Upper lobe of right lung (tissue), 1 donor: ENCODE data around the gene SRP68. TPM values are rescaled to one million over a fixed set of nuclear protein-coding genes. Genes with fewer than 3 reads are reported as not detected.

Experiments used
- ATAC-seq: fragments of 200-7000 bp; cut with Tn5 transposase; one replicate; pipeline ENCODE4 v1.9.1; 2020; ENCODE audit warnings: mild to moderate bottlenecking, moderate library complexity
- DNase-seq: peaks from one replicate; pipeline ENCODE4 v3.0.0-alpha.2; 2020
- H3K27ac ChIP-seq: fragments of 200-600 bp; one replicate; pipeline ENCODE4 v1.8.0; 2022
- H3K27me3 ChIP-seq: fragments of 200-600 bp; one replicate; pipeline ENCODE4 v1.8.0; 2022; ENCODE audit warnings: mild to moderate bottlenecking
- H3K36me3 ChIP-seq: fragments of 200-600 bp; one replicate; pipeline ENCODE4 v1.8.0; 2022
- H3K4me1 ChIP-seq: fragments of 200-600 bp; one replicate; pipeline ENCODE4 v1.8.0; 2022
- H3K4me3 ChIP-seq: fragments of 200-600 bp; one replicate; pipeline ENCODE4 v1.8.0; 2022; ENCODE audit warnings: mild to moderate bottlenecking
- H3K9me3 ChIP-seq: fragments of 200-600 bp; one replicate; pipeline ENCODE4 v1.8.0; 2022
- CTCF ChIP-seq: fragments of 200-600 bp; IDR thresholded peaks from one replicate; pipeline ENCODE4 v1.8.0; 2022; ENCODE audit warnings: antibody characterized with exemption
- intact Hi-C: fragments of 100-400 bp; cut with DNase I; formaldehyde crosslinking; loops from one replicate; pipeline ENCODE4 v1.11.0; 2022
- total RNA-seq: library from RNA; stranded (reverse); fragmentation: NEBNext Ultra II Directional; extraction: Animal tissue kit (Norgen Biotek cat#: 25700); gene quantifications from one replicate; pipeline ENCODE4 v1.2.1, GENCODE V29; 2021
- donor health status: DM: no; HTN: yes; CAD: no; lungs with severe emphysema.

Gene SRP68
- total RNA-seq, 1 donor from 2014 or later = 74.9 TPM

GRCh38 chr17:76103274-76104139, 31.2 kb upstream of the SRP68 start, which contains the start of gene EXOC7:
TSS of gene EXOC7 (minus strand) at chr17:76103787. CDS start at chr17:76103692, 95 bp downstream.
- peak within 1 kb of the TSS; percentile 86 for H3K27ac ChIP-seq
- H3K4me3 ChIP-seq = peak within 1 kb of the TSS; percentile 93
- ATAC-seq (peak; percentile 98), DNase-seq (peak; percentile 96)
- H3K36me3 ChIP-seq = peaks cover 32% of the 10 kb centered on the region
- intact Hi-C loops = no loop called here
- no peaks in the 10 kb centered on the region for H3K9me3 ChIP-seq
- no peaks in the 10 kb centered on the region for H3K27me3 ChIP-seq
- no peak for TF ChIP-seq CTCF
- H3K4me1 ChIP-seq = peaks cover 15% of the 10 kb centered on the region

- no peaks in the 10 kb centered on the region for H3K27me3 ChIP-seq
- peak; percentile 3 for ATAC-seq
These were observed 30.6 kb upstream of the SRP68 start for GRCh38 chr17:76102944-76103273.

GRCh38 chr17:76097716-76098295, 25.5 kb upstream of the SRP68 start:
- intact Hi-C loops = no loop called here
- H3K27me3 ChIP-seq = no peaks in the 10 kb centered on the region
- TF ChIP-seq CTCF = no peak
- DNase-seq (no peak), ATAC-seq (no peak)
- no peak overlapping the region for H3K27ac ChIP-seq
- H3K4me1 ChIP-seq = peaks cover 7% of the 10 kb centered on the region
- peaks cover 88% of the 10 kb centered on the region for H3K36me3 ChIP-seq
- no peak overlapping the region for H3K4me3 ChIP-seq
- H3K9me3 ChIP-seq = no peaks in the 10 kb centered on the region

More at GRCh38 chr17:76102944-76103273, 30.6 kb upstream of the SRP68 start:
- DNase-seq = no peak
- Histone ChIP-seq H3K36me3 (peaks cover 37% of the 10 kb centered on the region), H3K4me3 (peak overlapping the region; percentile 93), H3K4me1 (peaks cover 15% of the 10 kb centered on the region), H3K9me3 (no peaks in the 10 kb centered on the region), H3K27ac (peak overlapping the region; percentile 86)
- TF ChIP-seq CTCF = no peak
- intact Hi-C loops = no loop called here

- H3K27ac ChIP-seq = no peak overlapping the region
- no peaks in the 10 kb centered on the region for H3K4me1 ChIP-seq
- no peak for ATAC-seq
- no peak overlapping the region for H3K4me3 ChIP-seq
- no peaks in the 10 kb centered on the region for H3K27me3 ChIP-seq
- intact Hi-C loops = no loop called here
- DNase-seq = no peak
- peaks cover 95% of the 10 kb centered on the region for H3K36me3 ChIP-seq
- no peaks in the 10 kb centered on the region for H3K9me3 ChIP-seq
- TF ChIP-seq CTCF = no peak
These were observed 23.6 kb upstream of the SRP68 start for GRCh38 chr17:76095943-76096342.

- Histone ChIP-seq H3K4me1 (no peaks in the 10 kb centered on the region), H3K27me3 (no peaks in the 10 kb centered on the region), H3K36me3 (peaks cover 95% of the 10 kb centered on the region), H3K27ac (no peak overlapping the region), H3K4me3 (no peak overlapping the region), H3K9me3 (no peaks in the 10 kb centered on the region)
- TF ChIP-seq CTCF = no peak
- intact Hi-C loops = no loop called here
- DNase-seq (no peak), ATAC-seq (no peak)
These were observed 21.7 kb upstream of the SRP68 start for GRCh38 chr17:76094046-76094445.
